ENCODE measurements around the gene TIGD1.

The TIGD1 gene

GRCh38 chr2:232544674-232545073 is 5.7 kb downstream of the TIGD1 start:
- Histone ChIP-seq H3K27ac (ENCODE audit: low read depth, low read length) (no peak overlapping the region), H3K4me3 (ENCODE audit: low read depth, low read length) (no peak overlapping the region), H3K9me3 (ENCODE audit: control insufficient read depth, insufficient read depth, low read depth, low read length) (peaks cover 8% of the 10 kb centered on the region; the same call in 1 of the 2 replicates), H3K27me3 (ENCODE audit: control insufficient read depth, insufficient read depth, low read length) (no peaks in the 10 kb centered on the region), H3K4me1 (ENCODE audit: control insufficient read depth, insufficient read depth, low read length) (peaks cover 8% of the 10 kb centered on the region), H3K9ac (ENCODE audit: low read length) (no peak overlapping the region), H3K36me3 (ENCODE audit: control insufficient read depth, insufficient read depth, low read length) (peaks cover 13% of the 10 kb centered on the region)

GRCh38 chr2:232543928-232544631 is 6.3 kb downstream of the TIGD1 start:
- H3K4me1 ChIP-seq (ENCODE audit: control insufficient read depth, insufficient read depth, low read length), result peaks cover 14% of the 10 kb centered on the region
- H3K27ac ChIP-seq (ENCODE audit: low read depth, low read length), result no peak overlapping the region
- peaks cover 4% of the 10 kb centered on the region; the same call in 1 of the 2 replicates for H3K9me3 ChIP-seq (ENCODE audit: control insufficient read depth, insufficient read depth, low read depth, low read length)
- no peak overlapping the region for H3K9ac ChIP-seq (ENCODE audit: low read length)
- peaks cover 13% of the 10 kb centered on the region for H3K36me3 ChIP-seq (ENCODE audit: control insufficient read depth, insufficient read depth, low read length)
- H3K27me3 ChIP-seq (ENCODE audit: control insufficient read depth, insufficient read depth, low read length), result no peaks in the 10 kb centered on the region
- no peak overlapping the region for H3K4me3 ChIP-seq (ENCODE audit: low read depth, low read length)

- Histone ChIP-seq H3K4me3 (ENCODE audit: low read depth, low read length) (no peak overlapping the region), H3K4me1 (ENCODE audit: control insufficient read depth, insufficient read depth, low read length) (peaks cover 20% of the 10 kb centered on the region), H3K27me3 (ENCODE audit: control insufficient read depth, insufficient read depth, low read length) (no peaks in the 10 kb centered on the region), H3K9me3 (ENCODE audit: control insufficient read depth, insufficient read depth, low read depth, low read length) (peaks cover 2% of the 10 kb centered on the region; the same call in 1 of the 2 replicates), H3K36me3 (ENCODE audit: control insufficient read depth, insufficient read depth, low read length) (peaks cover 13% of the 10 kb centered on the region), H3K9ac (ENCODE audit: low read length) (no peak overlapping the region), H3K27ac (ENCODE audit: low read depth, low read length) (no peak overlapping the region)
Measured at GRCh38 chr2:232543491-232543890, 6.9 kb downstream of the TIGD1 start.

- peaks cover 23% of the 10 kb centered on the region for H3K4me1 ChIP-seq (ENCODE audit: control insufficient read depth, insufficient read depth, low read length)
- H3K27me3 ChIP-seq (ENCODE audit: control insufficient read depth, insufficient read depth, low read length), result no peaks in the 10 kb centered on the region
- H3K36me3 ChIP-seq (ENCODE audit: control insufficient read depth, insufficient read depth, low read length), result peaks cover 13% of the 10 kb centered on the region
- no peak overlapping the region for H3K27ac ChIP-seq (ENCODE audit: low read depth, low read length)
- H3K9ac ChIP-seq (ENCODE audit: low read length), result no peak overlapping the region
- H3K4me3 ChIP-seq (ENCODE audit: low read depth, low read length), result no peak overlapping the region
- H3K9me3 ChIP-seq (ENCODE audit: control insufficient read depth, insufficient read depth, low read depth, low read length), result no peaks in the 10 kb centered on the region
Measured at GRCh38 chr2:232542715-232543467, 7.5 kb downstream of the TIGD1 start.

- Histone ChIP-seq H3K4me3 (ENCODE audit: low read depth, low read length) (no peak overlapping the region), H3K9me3 (ENCODE audit: control insufficient read depth, insufficient read depth, low read depth, low read length) (no peaks in the 10 kb centered on the region), H3K27me3 (ENCODE audit: control insufficient read depth, insufficient read depth, low read length) (no peaks in the 10 kb centered on the region), H3K27ac (ENCODE audit: low read depth, low read length) (no peak overlapping the region), H3K4me1 (ENCODE audit: control insufficient read depth, insufficient read depth, low read length) (peaks cover 23% of the 10 kb centered on the region), H3K36me3 (ENCODE audit: control insufficient read depth, insufficient read depth, low read length) (peaks cover 6% of the 10 kb centered on the region; the same call in 1 of the 2 replicates), H3K9ac (ENCODE audit: low read length) (no peak overlapping the region)
Measured at GRCh38 chr2:232541961-232542714, 8.2 kb downstream of the TIGD1 start.

- H3K27ac ChIP-seq (ENCODE audit: low read depth, low read length), result no peak overlapping the region
Measured at GRCh38 chr2:232541195-232541960, 9.0 kb downstream of the TIGD1 start.

GRCh38 chr2:232540441-232541041 is 9.8 kb downstream of the TIGD1 start:
- Histone ChIP-seq H3K9ac (ENCODE audit: low read length) (no peak overlapping the region), H3K27me3 (ENCODE audit: control insufficient read depth, insufficient read depth, low read length) (no peaks in the 10 kb centered on the region), H3K9me3 (ENCODE audit: control insufficient read depth, insufficient read depth, low read depth, low read length) (peaks cover 8% of the 10 kb centered on the region), H3K4me3 (ENCODE audit: low read depth, low read length) (no peak overlapping the region), H3K27ac (ENCODE audit: low read depth, low read length) (no peak overlapping the region), H3K36me3 (ENCODE audit: control insufficient read depth, insufficient read depth, low read length) (no peaks in the 10 kb centered on the region; the same call in 1 of the 2 replicates), H3K4me1 (ENCODE audit: control insufficient read depth, insufficient read depth, low read length) (peaks cover 23% of the 10 kb centered on the region)

More at GRCh38 chr2:232541195-232541960, 9.0 kb downstream of the TIGD1 start:
- H3K4me3 ChIP-seq (ENCODE audit: low read depth, low read length), result no peak overlapping the region
- H3K4me1 ChIP-seq (ENCODE audit: control insufficient read depth, insufficient read depth, low read length), result peaks cover 23% of the 10 kb centered on the region
- peaks cover 3% of the 10 kb centered on the region for H3K9me3 ChIP-seq (ENCODE audit: control insufficient read depth, insufficient read depth, low read depth, low read length)
- no peak overlapping the region for H3K9ac ChIP-seq (ENCODE audit: low read length)
- H3K27me3 ChIP-seq (ENCODE audit: control insufficient read depth, insufficient read depth, low read length), result no peaks in the 10 kb centered on the region
- H3K36me3 ChIP-seq (ENCODE audit: control insufficient read depth, insufficient read depth, low read length), result no peaks in the 10 kb centered on the region; the same call in 1 of the 2 replicates

GRCh38 chr2:232539298-232540231 is 10.8 kb downstream of the TIGD1 start, which contains the start of gene CHRNG:
TSS of gene CHRNG (plus strand) at chr2:232539692. CDS start at chr2:232539748, 56 bp downstream.
- Histone ChIP-seq H3K9ac (ENCODE audit: low read length) (no peak within 1 kb of the TSS), H3K9me3 (ENCODE audit: control insufficient read depth, insufficient read depth, low read depth, low read length) (peaks cover 8% of the 10 kb centered on the region), H3K27ac (ENCODE audit: low read depth, low read length) (no peak within 1 kb of the TSS), H3K36me3 (ENCODE audit: control insufficient read depth, insufficient read depth, low read length) (no peaks in the 10 kb centered on the region), H3K4me3 (ENCODE audit: low read depth, low read length) (no peak within 1 kb of the TSS), H3K27me3 (ENCODE audit: control insufficient read depth, insufficient read depth, low read length) (no peaks in the 10 kb centered on the region), H3K4me1 (ENCODE audit: control insufficient read depth, insufficient read depth, low read length) (peaks cover 23% of the 10 kb centered on the region)

- Histone ChIP-seq H3K9me3 (ENCODE audit: control insufficient read depth, insufficient read depth, low read depth, low read length) (peaks cover 8% of the 10 kb centered on the region), H3K27ac (ENCODE audit: low read depth, low read length) (no peak overlapping the region), H3K36me3 (ENCODE audit: control insufficient read depth, insufficient read depth, low read length) (no peaks in the 10 kb centered on the region), H3K27me3 (ENCODE audit: control insufficient read depth, insufficient read depth, low read length) (no peaks in the 10 kb centered on the region), H3K4me3 (ENCODE audit: low read depth, low read length) (no peak overlapping the region), H3K4me1 (ENCODE audit: control insufficient read depth, insufficient read depth, low read length) (peaks cover 26% of the 10 kb centered on the region), H3K9ac (ENCODE audit: low read length) (no peak overlapping the region)
Measured at GRCh38 chr2:232538671-232539070, 11.7 kb downstream of the TIGD1 start.

Measured in HUES6 (cell line).